Measurements from ENCODE around the gene SEPTIN5. TPM values are rescaled to one million over a fixed set of nuclear protein-coding genes. Genes with fewer than 3 reads are reported as not detected.

Gene SEPTIN5
- total and polyA plus RNA-seq, 9 of the 15 experiments (the other 6 are each of a cell fraction or from before 2014, with no cell fraction given), result 0.03 to 195 (median 119) TPM

DNA sequence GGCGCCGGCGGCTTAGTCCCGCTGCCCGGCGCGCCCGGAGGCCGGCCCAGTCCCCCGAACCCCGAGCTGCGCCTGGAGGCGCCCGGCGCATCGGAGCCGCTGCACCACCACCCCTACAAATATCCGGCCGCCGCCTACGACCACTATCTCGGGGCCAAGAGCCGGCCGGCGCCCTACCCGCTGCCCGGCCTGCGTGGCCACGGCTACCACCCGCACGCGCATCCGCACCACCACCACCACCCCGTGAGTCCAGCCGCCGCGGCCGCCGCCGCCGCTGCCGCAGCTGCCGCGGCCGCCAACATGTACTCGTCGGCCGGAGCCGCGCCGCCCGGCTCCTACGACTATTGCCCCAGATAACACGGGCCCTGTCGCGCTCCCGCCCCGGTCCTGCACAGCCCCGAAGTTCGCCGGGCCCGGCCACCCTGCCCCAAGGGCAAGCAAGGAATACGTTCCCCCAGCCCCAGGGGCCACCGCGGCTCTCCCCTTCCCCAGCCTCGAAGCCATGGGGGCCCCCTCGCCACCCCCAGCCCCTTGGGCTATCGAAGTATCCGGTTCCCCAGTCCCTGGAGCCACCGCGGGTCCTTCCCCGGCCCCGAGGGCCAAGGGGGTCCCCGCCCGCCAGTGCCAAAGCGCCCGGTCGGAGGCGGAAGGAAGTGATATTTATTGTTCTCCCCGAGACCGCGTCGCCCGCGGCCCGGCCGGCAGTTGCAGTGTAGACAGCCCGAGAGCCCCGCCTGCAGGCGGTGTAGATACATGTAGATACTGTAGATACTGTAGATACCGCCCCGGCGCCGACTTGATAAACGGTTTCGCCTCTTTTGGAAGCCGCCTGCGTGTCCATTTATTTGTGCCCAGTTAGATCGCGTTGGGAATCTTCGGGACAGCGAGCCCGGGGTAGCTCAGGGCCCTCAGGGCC is 52.5 kb downstream of the SEPTIN5 start (continued):
- TF ChIP-seq FOXK2 (conservative IDR thresholded peaks at IDR 0.05 in 1 of 2, IDR thresholded peaks at IDR 0.05 in 1 of 2; ENCODE audit: low read depth in 2 of 2) (no peak), HDGF (IDR thresholded peaks at IDR 0.05) (no peak), SLC30A9 (CRISPR knock-in tag; IDR thresholded peaks at IDR 0.05) (no peak), ZFP1 (CRISPR knock-in tag; IDR thresholded peaks at IDR 0.05) (no peak), FOXK1 (CRISPR knock-in tag; IDR thresholded peaks at IDR 0.05; ENCODE audit: borderline replicate concordance) (no peak), ZNF584 (CRISPR knock-in tag; IDR thresholded peaks at IDR 0.05; ENCODE audit: low read depth) (no peak), NONO (IDR thresholded peaks at IDR 0.05; ENCODE audit: low read depth in 2 of 2, low read length in 1 of 2) (no peak), GTF2A2 (tag; IDR thresholded peaks at IDR 0.05) (no peak), NR2C2 (CRISPR knock-in tag; IDR thresholded peaks at IDR 0.05) (no peak), NR2C2 (tag; IDR thresholded peaks at IDR 0.05) (no peak), CREM (IDR thresholded peaks at IDR 0.05; ENCODE audit: low read depth) (0 out of 2 replicates have a peak, but pooled peaks have one; percentile 26), ZNF121 (CRISPR knock-in tag; conservative IDR thresholded peaks at IDR 0.05) (no peak), TRIM24 (IDR thresholded peaks at IDR 0.05) (no peak), U2AF1 (optimal IDR thresholded peaks at IDR 0.05; ENCODE audit: low read depth, low read length) (no peak), SRSF7 (optimal IDR thresholded peaks at IDR 0.05; ENCODE audit: low read depth, low read length) (peak; percentile 32), SNRNP70 (optimal IDR thresholded peaks at IDR 0.05; ENCODE audit: low read depth, low read length) (no peak), GTF2E2 (tag; IDR thresholded peaks at IDR 0.05) (peak; percentile 56; the same call in 1 of the 2 replicates)
- TF ChIP-seq, protein P1, sequence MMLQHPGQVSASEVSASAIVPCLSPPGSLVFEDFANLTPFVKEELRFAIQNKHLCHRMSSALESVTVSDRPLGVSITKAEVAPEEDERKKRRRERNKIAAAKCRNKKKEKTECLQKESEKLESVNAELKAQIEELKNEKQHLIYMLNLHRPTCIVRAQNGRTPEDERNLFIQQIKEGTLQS (IDR thresholded peaks at IDR 0.05), result no peak
- TF ChIP-seq, protein P1 (CRISPR knock-in tag; conservative IDR thresholded peaks at IDR 0.05), result no peak
- TF ChIP-seq, protein P2, sequence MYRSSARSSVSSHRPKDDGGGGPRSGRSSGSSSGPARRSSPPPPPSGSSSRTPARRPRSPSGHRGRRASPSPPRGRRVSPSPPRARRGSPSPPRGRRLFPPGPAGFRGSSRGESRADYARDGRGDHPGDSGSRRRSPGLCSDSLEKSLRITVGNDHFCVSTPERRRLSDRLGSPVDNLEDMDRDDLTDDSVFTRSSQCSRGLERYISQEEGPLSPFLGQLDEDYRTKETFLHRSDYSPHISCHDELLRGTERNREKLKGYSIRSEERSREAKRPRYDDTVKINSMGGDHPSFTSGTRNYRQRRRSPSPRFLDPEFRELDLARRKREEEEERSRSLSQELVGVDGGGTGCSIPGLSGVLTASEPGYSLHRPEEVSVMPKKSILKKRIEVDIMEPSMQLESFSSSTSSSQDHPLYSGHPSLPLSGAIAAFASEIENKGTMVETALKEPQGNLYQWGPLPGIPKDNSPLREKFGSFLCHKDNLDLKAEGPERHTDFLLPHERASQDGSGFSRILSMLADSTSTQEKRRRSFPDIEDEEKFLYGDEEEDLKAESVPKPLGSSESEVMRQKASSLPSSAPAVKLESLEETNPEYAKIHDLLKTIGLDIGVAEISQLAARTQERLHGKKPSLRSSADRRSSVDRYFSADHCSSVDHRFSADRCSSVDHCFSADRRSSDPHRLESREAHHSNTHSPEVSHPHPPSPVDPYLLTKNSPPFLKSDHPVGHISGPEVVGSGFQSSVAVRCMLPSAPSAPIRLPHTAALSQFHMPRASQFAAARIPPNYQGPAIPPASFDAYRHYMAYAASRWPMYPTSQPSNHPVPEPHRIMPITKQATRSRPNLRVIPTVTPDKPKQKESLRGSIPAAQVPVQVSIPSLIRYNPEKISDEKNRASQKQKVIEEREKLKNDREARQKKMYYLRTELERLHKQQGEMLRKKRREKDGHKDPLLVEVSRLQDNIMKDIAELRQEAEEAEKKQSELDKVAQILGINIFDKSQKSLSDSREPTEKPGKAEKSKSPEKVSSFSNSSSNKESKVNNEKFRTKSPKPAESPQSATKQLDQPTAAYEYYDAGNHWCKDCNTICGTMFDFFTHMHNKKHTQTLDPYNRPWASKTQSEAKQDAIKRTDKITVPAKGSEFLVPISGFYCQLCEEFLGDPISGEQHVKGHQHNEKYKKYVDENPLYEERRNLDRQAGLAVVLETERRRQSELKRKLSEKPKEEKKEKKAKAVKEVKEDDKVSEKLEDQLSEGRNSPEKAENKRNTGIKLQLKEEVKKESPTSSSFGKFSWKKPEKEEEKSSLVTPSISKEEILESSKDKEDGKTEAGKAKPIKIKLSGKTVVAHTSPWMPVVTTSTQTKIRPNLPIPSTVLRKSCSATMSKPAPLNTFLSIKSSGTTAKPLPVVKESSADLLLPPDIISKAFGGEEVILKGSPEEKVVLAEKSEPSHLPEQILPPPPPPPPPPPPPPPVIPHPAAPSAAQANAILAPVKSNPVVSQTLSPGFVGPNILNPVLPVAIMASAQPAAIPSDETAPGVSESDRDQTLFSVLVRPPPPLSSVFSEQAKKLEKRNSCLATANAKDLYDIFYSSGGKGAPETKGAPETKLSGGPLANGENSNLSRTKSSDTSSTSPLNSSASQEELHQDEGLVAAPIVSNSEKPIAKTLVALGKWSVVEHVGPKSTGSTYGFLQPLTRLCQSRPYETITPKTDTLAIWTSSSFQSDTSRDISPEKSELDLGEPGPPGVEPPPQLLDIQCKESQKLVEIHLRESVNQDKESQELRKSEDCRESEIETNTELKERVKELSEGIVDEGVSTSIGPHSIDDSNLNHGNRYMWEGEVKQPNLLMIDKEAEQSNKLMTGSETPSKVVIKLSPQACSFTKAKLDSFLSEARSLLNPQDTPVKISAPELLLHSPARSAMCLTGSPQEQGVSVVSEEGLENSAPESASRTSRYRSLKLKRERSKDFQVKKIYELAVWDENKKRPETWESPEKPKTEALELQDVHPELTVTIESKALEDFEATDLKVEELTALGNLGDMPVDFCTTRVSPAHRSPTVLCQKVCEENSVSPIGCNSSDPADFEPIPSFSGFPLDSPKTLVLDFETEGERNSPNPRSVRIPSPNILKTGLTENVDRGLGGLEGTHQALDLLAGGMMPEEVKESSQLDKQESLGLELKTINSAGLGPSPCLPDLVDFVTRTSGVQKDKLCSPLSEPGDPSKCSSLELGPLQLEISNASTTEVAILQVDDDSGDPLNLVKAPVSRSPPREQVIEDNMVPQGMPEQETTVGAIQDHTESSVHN (IDR thresholded peaks at IDR 0.05; ENCODE audit: borderline replicate concordance in 1 of 2, low read depth in 1 of 2), result no peak
